Panc1 (cell line): Measurements from ENCODE around the gene EPB41L4B. TPM values are rescaled to one million over a fixed set of nuclear protein-coding genes. Genes with fewer than 3 reads are reported as not detected.

ENCODE experiments used
- ATAC-seq: fragments of 200-7000 bp; cut with Tn5 transposase; 2 replicates; pipeline ENCODE4 v1.9.1; 2020; ENCODE audit warnings: mild to moderate bottlenecking, moderate library complexity
- BruUV-seq: library from RNA; stranded (reverse); fragments of 400-500 nt; replicated peaks from 2 replicates; lab custom pipeline; 2021; lab: Mats Ljungman, UMichigan
- CTCF ChIA-PET: fragments of 300-600 bp; sonication (Branson Sonifier 250); formaldehyde crosslinking; loops from one replicate; lab custom pipeline; 2022; ENCODE audit warnings: antibody characterized with exemption; lab: Charles Lee
- POLR2A ChIA-PET: fragments of 300-600 bp; sonication (Branson Sonifier 250); formaldehyde crosslinking; loops from one replicate; lab custom pipeline; 2022; ENCODE audit warnings: antibody characterized with exemption; lab: Charles Lee
- DNase-seq: peaks from one replicate; pipeline ENCODE4 v3.0.0-alpha.2; 2010; ENCODE audit warnings: low read depth, low spot score
- H3K27ac ChIP-seq: 2 replicates; pipeline ENCODE4 v1.5.1; 2011; ENCODE audit warnings: mild to moderate bottlenecking, low read length, inconsistent platforms
- H3K27me3 ChIP-seq: fragments of 200-500 bp; sonication (Bioruptor generic); 2 replicates; pipeline ENCODE4 v1.6.0; 2014; ENCODE audit warnings: low read length, inconsistent platforms; ENCODE audit not compliant: control insufficient read depth, insufficient read depth
- H3K36me3 ChIP-seq: fragments of 200-500 bp; sonication (Bioruptor generic); 2 replicates; pipeline ENCODE4 v1.5.1; 2014; ENCODE audit warnings: inconsistent platforms, mild to moderate bottlenecking, low read length, moderate library complexity; ENCODE audit not compliant: control insufficient read depth, insufficient read depth
- H3K4me1 ChIP-seq: 2 replicates; pipeline ENCODE4 v1.5.1; 2011; ENCODE audit warnings: inconsistent platforms, mild to moderate bottlenecking, low read length, moderate library complexity; ENCODE audit not compliant: control insufficient read depth, insufficient read depth
- H3K4me3 ChIP-seq, 2 experiments: 2 replicates each; pipeline ENCODE4 v1.5.1; 2011 to 2012; ENCODE audit warnings: low read depth in 2 of 2, low read length in 2 of 2, mild to moderate bottlenecking in 2 of 2, inconsistent platforms in 1 of 2, moderate library complexity in 1 of 2
- H3K9me3 ChIP-seq: fragments of 200-500 bp; sonication (Bioruptor generic); 2 replicates; pipeline ENCODE4 v1.5.1; 2014; ENCODE audit warnings: low read depth, mild to moderate bottlenecking, inconsistent platforms, low read length, moderate library complexity; ENCODE audit not compliant: control insufficient read depth, insufficient read depth
- POLR2AphosphoS5 ChIP-seq: IDR thresholded peaks from 2 replicates; pipeline ENCODE4 v1.6.1; 2012; ENCODE audit warnings: mild to moderate bottlenecking, low read depth, low read length, moderate library complexity
- SIN3A ChIP-seq: IDR thresholded peaks from 2 replicates; pipeline ENCODE4 v1.6.1; 2012; ENCODE audit warnings: low read depth, mild to moderate bottlenecking, low read length, moderate library complexity, borderline replicate concordance; ENCODE audit not compliant: insufficient read depth
- TCF7L2 ChIP-seq: IDR thresholded peaks from 2 replicates; pipeline ENCODE4 v1.6.1; 2011; ENCODE audit warnings: mild to moderate bottlenecking, low read depth, low read length, inconsistent platforms
- in situ Hi-C: cut with HindIII; loops from 2 replicates; pipeline ENCODE4 v1.10.0; 2016; ENCODE audit warnings: low sequenced_read_pairs, low pct_unique_long_range_greater_than_20kb
- intact Hi-C: fragments of 100-400 bp; cut with micrococcal nuclease; formaldehyde crosslinking; loops from one replicate; pipeline ENCODE4 v1.10.0; 2022; ENCODE audit not compliant: unreplicated experiment
- total RNA-seq: library from RNA; stranded (reverse); gene quantifications from one replicate; pipeline ENCODE4 v1.2.1, GENCODE V29; 2021; ENCODE audit not compliant: unreplicated experiment
- TF ChIP-seq, protein P1 (sequence below), 2 experiments: IDR thresholded peaks; 2 replicates each; pipeline ENCODE4 v1.6.1; 2011 to 2012; ENCODE audit warnings: low read depth in 2 of 2, control low read depth in 1 of 2, low read length in 1 of 2, mild to moderate bottlenecking in 1 of 2, moderate library complexity in 1 of 2; ENCODE audit not compliant: insufficient read depth in 1 of 2
- TF ChIP-seq, protein P2 (sequence below): fragments of 450-650 bp; IDR thresholded peaks from 2 replicates; pipeline ENCODE4 v1.5.1; 2017; ENCODE audit warnings: mild to moderate bottlenecking

EPB41L4B gene
- total RNA-seq, 1 experiment from 2014 or later = 27.8 TPM

DNA sequence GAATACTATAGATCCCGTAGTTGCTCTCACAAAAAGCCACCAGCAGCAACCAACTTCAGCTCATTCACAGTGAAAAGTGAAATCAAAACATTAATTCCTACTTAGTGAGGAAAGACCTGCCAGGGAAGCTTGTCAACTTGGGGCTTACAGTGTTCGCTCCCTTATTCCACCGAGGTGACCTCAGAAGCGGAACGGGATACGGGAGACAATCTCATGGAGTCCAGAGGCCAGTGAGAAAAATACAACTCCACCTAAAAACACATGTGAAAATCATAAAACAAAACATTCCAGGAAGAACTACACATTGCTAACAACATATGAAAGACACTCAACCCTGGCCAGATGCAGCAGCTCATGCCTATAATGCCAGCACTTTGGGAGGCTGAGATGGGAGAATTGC is 11.6 kb downstream of the EPB41L4B start:
- no peaks in the 10 kb centered on the region for H3K27me3 ChIP-seq
- no TSS peak for BruUV-seq
- DNase-seq (no peak), ATAC-seq (no peak)
- no peaks in the 10 kb centered on the region for H3K9me3 ChIP-seq
- peak overlapping the region; percentile 34; the same call in 1 of the 2 replicates for H3K27ac ChIP-seq
- no peaks in the 10 kb centered on the region for H3K36me3 ChIP-seq
- ChIA-PET POLR2A (no interaction called here), CTCF (interaction anchor here (0.5 to 0.6 kb wide), 2 partner anchors 11 to 60 kb away, joined by 3 to 6 read pairs; no protein-coding TSS in a partner anchor)
- in situ Hi-C loops = no loop called here
- intact Hi-C loops = no loop called here
- TF ChIP-seq, protein P1, sequence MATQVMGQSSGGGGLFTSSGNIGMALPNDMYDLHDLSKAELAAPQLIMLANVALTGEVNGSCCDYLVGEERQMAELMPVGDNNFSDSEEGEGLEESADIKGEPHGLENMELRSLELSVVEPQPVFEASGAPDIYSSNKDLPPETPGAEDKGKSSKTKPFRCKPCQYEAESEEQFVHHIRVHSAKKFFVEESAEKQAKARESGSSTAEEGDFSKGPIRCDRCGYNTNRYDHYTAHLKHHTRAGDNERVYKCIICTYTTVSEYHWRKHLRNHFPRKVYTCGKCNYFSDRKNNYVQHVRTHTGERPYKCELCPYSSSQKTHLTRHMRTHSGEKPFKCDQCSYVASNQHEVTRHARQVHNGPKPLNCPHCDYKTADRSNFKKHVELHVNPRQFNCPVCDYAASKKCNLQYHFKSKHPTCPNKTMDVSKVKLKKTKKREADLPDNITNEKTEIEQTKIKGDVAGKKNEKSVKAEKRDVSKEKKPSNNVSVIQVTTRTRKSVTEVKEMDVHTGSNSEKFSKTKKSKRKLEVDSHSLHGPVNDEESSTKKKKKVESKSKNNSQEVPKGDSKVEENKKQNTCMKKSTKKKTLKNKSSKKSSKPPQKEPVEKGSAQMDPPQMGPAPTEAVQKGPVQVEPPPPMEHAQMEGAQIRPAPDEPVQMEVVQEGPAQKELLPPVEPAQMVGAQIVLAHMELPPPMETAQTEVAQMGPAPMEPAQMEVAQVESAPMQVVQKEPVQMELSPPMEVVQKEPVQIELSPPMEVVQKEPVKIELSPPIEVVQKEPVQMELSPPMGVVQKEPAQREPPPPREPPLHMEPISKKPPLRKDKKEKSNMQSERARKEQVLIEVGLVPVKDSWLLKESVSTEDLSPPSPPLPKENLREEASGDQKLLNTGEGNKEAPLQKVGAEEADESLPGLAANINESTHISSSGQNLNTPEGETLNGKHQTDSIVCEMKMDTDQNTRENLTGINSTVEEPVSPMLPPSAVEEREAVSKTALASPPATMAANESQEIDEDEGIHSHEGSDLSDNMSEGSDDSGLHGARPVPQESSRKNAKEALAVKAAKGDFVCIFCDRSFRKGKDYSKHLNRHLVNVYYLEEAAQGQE (IDR thresholded peaks at IDR 0.05; ENCODE audit: insufficient read depth in 1 of 2, low read depth in 2 of 2, low read length in 1 of 2) = no peak
- no peak for TF ChIP-seq TCF7L2
- TF ChIP-seq SIN3A = no peak
- TF ChIP-seq, protein P2, sequence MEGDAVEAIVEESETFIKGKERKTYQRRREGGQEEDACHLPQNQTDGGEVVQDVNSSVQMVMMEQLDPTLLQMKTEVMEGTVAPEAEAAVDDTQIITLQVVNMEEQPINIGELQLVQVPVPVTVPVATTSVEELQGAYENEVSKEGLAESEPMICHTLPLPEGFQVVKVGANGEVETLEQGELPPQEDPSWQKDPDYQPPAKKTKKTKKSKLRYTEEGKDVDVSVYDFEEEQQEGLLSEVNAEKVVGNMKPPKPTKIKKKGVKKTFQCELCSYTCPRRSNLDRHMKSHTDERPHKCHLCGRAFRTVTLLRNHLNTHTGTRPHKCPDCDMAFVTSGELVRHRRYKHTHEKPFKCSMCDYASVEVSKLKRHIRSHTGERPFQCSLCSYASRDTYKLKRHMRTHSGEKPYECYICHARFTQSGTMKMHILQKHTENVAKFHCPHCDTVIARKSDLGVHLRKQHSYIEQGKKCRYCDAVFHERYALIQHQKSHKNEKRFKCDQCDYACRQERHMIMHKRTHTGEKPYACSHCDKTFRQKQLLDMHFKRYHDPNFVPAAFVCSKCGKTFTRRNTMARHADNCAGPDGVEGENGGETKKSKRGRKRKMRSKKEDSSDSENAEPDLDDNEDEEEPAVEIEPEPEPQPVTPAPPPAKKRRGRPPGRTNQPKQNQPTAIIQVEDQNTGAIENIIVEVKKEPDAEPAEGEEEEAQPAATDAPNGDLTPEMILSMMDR = no peak
- TF ChIP-seq POLR2AphosphoS5 = no peak
- H3K4me1 ChIP-seq = peaks cover 58% of the 10 kb centered on the region
- H3K4me3 ChIP-seq = no peak overlapping the region

DNA sequence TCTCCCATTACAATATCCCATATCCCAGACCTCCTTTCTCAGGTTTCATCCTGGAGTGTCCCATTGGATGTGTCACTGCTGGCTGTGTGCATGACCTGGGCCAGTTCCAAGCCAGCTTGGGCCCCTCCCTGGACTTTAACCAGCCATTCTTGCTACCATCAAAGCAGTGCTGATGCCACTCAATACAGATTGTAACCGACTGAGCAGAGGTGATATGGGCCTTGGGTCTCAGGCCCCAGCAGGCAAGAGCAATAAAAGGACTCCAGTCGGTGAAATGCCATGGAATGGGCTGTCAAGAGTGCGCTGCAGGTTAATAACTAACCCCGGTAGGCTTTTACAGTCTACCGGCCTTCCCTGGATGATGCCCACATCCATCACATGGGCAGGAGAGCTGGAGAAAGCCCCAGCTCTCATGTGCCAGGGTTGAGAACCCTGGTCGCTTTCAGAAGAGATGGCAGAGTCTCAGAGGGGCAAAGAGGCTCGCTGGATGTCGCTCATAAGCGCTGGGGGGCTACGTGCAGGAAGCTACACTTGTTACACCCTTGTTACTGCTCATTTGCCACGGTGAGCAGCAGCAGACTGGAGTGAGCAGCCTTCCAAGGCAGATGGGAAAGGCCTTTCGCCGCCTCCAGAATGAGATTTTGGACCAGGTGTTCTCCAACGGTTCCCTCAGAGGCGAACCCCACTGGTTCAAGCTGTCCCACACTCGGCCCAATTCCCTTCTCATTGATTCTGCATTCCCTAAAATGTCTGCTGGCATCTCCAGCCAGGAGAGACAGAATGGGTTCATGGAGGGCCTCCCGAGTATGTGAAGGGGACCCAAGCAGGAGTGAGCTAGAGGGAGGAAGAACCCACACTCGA is 13.2 kb downstream of the EPB41L4B start:
- no peaks in the 10 kb centered on the region for H3K9me3 ChIP-seq
- in situ Hi-C loops (no loop called here), intact Hi-C loops (no loop called here)
- no peak for DNase-seq
- H3K27me3 ChIP-seq = no peaks in the 10 kb centered on the region
- TF ChIP-seq, protein P2 = no peak
- TF ChIP-seq SIN3A = no peak
- TF ChIP-seq, protein P1 (IDR thresholded peaks at IDR 0.05; ENCODE audit: insufficient read depth in 1 of 2, low read depth in 2 of 2, low read length in 1 of 2) = no peak
- no peak for TF ChIP-seq TCF7L2
- TF ChIP-seq POLR2AphosphoS5 = no peak
- H3K4me3 ChIP-seq = no peak overlapping the region
- H3K4me1 ChIP-seq = peaks cover 46% of the 10 kb centered on the region
- BruUV-seq = no TSS peak
- H3K27ac ChIP-seq = peak overlapping the region; percentile 29; the same call in 1 of the 2 replicates
- ChIA-PET POLR2A (no interaction called here), CTCF (no interaction called here)
- H3K36me3 ChIP-seq = no peaks in the 10 kb centered on the region
- ATAC-seq = peak; percentile 52; the same call in 1 of the 2 replicates
